MM.1S (cell line): ENCODE measurements around the gene HNMT.

Source experiments
- CTCF ChIP-seq: fragments of 300-600 bp; sonication (generic); IDR thresholded peaks from 2 replicates; pipeline ENCODE4 v1.5.1; 2016; ENCODE audit warnings: antibody characterized with exemption, low read length, mixed read lengths
- EZH2phosphoT487 ChIP-seq: fragments of 300-600 bp; sonication (generic); IDR thresholded peaks from 2 replicates; pipeline ENCODE4 v1.6.1; 2018; ENCODE audit warnings: antibody characterized with exemption, low read length

GRCh38 chr2:137921105-137921880, 43.0 kb upstream of the HNMT start:
- TF ChIP-seq CTCF (no peak), EZH2phosphoT487 (no peak)
